ENCODE measurements around the gene TNS3.

TNS3 gene

GRCh38 chr7:47516985-47517600 is 64.8 kb downstream of the TNS3 start:
- TF ChIP-seq CTCF (IDR thresholded peaks at IDR 0.05; ENCODE audit: low read depth, low read length) = no peak
- Histone ChIP-seq H3K27ac (no peak overlapping the region), H3K27me3 (ENCODE audit: insufficient read depth, low read depth, severe bottlenecking) (no peaks in the 10 kb centered on the region), H3K36me3 (no peaks in the 10 kb centered on the region), H3K4me3 (ENCODE audit: low read depth, low read length) (no peak overlapping the region), H3K9me3 (ENCODE audit: severe bottlenecking) (no peaks in the 10 kb centered on the region)
- DNase-seq = no peak

DNA sequence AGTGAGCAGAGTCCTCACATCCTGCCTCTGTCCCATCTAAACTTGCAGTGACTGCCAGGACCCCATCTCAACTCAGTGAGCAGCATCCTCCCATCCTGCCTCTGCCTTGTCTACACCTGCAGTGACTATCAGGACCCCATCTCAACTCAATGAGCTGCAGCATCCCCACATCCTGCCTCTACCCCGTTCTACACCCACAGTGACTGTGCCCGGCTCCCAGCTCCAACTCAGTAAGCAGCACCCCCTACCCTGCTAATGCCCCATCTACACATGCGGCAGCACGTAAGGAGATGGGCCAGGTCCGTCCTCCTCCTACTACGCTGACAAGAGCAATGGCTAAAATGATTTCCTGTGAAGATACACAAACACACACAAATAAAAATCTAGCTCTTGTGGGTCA is 65.5 kb downstream of the TNS3 start:
- H3K36me3 ChIP-seq = no peaks in the 10 kb centered on the region
- no peak overlapping the region for H3K4me3 ChIP-seq (ENCODE audit: low read depth, low read length)
- no peak for TF ChIP-seq CTCF (IDR thresholded peaks at IDR 0.05; ENCODE audit: low read depth, low read length)
- H3K9me3 ChIP-seq (ENCODE audit: severe bottlenecking) = no peaks in the 10 kb centered on the region
- no peak for DNase-seq
- H3K27ac ChIP-seq = no peak overlapping the region
- no peaks in the 10 kb centered on the region for H3K27me3 ChIP-seq (ENCODE audit: insufficient read depth, low read depth, severe bottlenecking)

DNA sequence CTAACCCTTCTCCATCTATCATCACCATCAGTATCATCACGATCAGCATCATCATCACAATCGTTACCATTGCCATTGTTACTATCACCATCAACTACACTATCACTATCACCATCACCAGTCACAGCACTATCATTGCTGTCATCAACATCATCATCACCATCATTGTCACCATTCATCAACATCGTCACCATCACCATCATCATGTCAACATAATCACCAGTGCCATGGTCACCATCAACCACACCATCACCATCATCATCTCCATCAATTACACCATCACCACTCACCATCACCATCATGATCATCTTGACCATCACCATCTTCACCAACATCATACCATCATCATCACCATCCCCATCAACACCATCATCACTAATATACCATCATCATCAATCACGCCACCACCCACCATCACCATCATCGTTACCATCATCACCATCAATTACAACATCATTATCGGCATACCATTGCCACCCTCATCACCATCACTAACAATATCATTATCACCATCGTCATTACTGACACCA is 66.5 kb downstream of the TNS3 start:
- no peak for DNase-seq
- TF ChIP-seq CTCF (IDR thresholded peaks at IDR 0.05; ENCODE audit: low read depth, low read length) = no peak
- H3K36me3 ChIP-seq = no peaks in the 10 kb centered on the region
- H3K4me3 ChIP-seq (ENCODE audit: low read depth, low read length) = no peak overlapping the region
- no peaks in the 10 kb centered on the region for H3K27me3 ChIP-seq (ENCODE audit: insufficient read depth, low read depth, severe bottlenecking)
- H3K27ac ChIP-seq = no peak overlapping the region
- H3K9me3 ChIP-seq (ENCODE audit: severe bottlenecking) = no peaks in the 10 kb centered on the region

GRCh38 chr7:47514818-47515217 is 67.1 kb downstream of the TNS3 start:
- TF ChIP-seq CTCF (IDR thresholded peaks at IDR 0.05; ENCODE audit: low read depth, low read length) = no peak
- H3K9me3 ChIP-seq (ENCODE audit: severe bottlenecking) = no peaks in the 10 kb centered on the region
- H3K27me3 ChIP-seq (ENCODE audit: insufficient read depth, low read depth, severe bottlenecking) = no peaks in the 10 kb centered on the region

GRCh38 chr7:47514367-47514766 is 67.5 kb downstream of the TNS3 start:
- no peak overlapping the region for H3K4me3 ChIP-seq (ENCODE audit: low read depth, low read length)
- no peaks in the 10 kb centered on the region for H3K36me3 ChIP-seq

More at GRCh38 chr7:47514818-47515217, 67.1 kb downstream of the TNS3 start:
- Histone ChIP-seq H3K27ac (no peak overlapping the region), H3K36me3 (no peaks in the 10 kb centered on the region), H3K4me3 (ENCODE audit: low read depth, low read length) (no peak overlapping the region)
- no peak for DNase-seq

More at GRCh38 chr7:47514367-47514766, 67.5 kb downstream of the TNS3 start:
- H3K27ac ChIP-seq = no peak overlapping the region
- TF ChIP-seq CTCF (IDR thresholded peaks at IDR 0.05; ENCODE audit: low read depth, low read length) = no peak
- DNase-seq = no peak
- no peaks in the 10 kb centered on the region for H3K9me3 ChIP-seq (ENCODE audit: severe bottlenecking)
- H3K27me3 ChIP-seq (ENCODE audit: insufficient read depth, low read depth, severe bottlenecking) = no peaks in the 10 kb centered on the region
